Neuron (in vitro differentiated cells): Measurements from ENCODE around the gene COL6A1.

Experiments
- H2AFZ ChIP-seq: one replicate; pipeline ENCODE4 v1.6.1; 2013; ENCODE audit warnings: low read depth, mild to moderate bottlenecking, inconsistent platforms, low read length, moderate library complexity
- H3K27me3 ChIP-seq: one replicate; pipeline ENCODE4 v1.6.1; 2013; ENCODE audit warnings: low read length; ENCODE audit not compliant: insufficient read depth
- H3K36me3 ChIP-seq: one replicate; pipeline ENCODE4 v1.6.1; 2013; ENCODE audit warnings: low read length; ENCODE audit not compliant: insufficient read depth
- H3K4me1 ChIP-seq: one replicate; pipeline ENCODE4 v1.6.1; 2013; ENCODE audit warnings: low read length; ENCODE audit not compliant: insufficient read depth
- H3K4me3 ChIP-seq: 2 replicates; pipeline ENCODE4 v1.5.1; 2013; ENCODE audit warnings: mild to moderate bottlenecking, low read length, moderate library complexity
- H3K9me3 ChIP-seq: one replicate; pipeline ENCODE4 v1.6.1; 2013; ENCODE audit warnings: low read length

Gene COL6A1

GRCh38 chr21:45984584-45985095 is 3.1 kb downstream of the COL6A1 start:
- H3K4me3 ChIP-seq: no peak overlapping the region
- H3K4me1 ChIP-seq: peaks cover 19% of the 10 kb centered on the region
- H3K36me3 ChIP-seq: peaks cover 32% of the 10 kb centered on the region
- H3K9me3 ChIP-seq: peaks cover 2% of the 10 kb centered on the region
- H3K27me3 ChIP-seq: no peaks in the 10 kb centered on the region
- H2AFZ ChIP-seq: no peak overlapping the region

- Histone ChIP-seq H3K4me3 (no peak overlapping the region), H3K27me3 (no peaks in the 10 kb centered on the region)
Measured at GRCh38 chr21:45985471-45986315, 4.1 kb downstream of the COL6A1 start.

DNA sequence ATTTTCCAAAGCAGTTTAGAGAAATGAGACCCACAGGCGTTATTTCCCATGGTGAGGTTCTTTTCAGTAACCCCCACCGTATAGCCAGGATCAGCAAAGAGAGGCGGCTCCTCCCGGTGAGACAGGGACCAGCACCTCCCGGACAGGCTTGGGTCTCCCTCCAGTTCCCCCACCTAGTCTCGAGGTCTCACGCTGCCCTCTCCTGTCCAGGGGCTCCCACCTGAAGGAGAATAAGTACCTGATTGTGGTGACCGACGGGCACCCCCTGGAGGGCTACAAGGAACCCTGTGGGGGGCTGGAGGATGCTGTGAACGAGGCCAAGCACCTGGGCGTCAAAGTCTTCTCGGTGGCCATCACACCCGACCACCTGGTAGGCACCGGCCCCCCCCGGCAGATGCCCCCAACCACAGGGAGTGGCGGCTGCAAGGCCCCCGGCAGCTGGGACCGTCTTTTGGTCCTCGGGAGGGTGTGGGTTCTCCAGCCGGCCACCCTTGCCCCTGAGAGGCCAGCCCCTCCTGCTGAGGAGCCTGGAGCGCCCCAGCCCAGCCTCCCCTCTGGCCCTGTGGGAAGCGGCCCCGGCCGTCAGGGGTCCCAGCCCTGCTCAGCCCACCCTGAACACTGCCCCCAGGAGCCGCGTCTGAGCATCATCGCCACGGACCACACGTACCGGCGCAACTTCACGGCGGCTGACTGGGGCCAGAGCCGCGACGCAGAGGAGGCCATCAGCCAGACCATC is 4.9 kb downstream of the COL6A1 start:
- H3K4me3 ChIP-seq: no peak overlapping the region

More at GRCh38 chr21:45985471-45986315, 4.1 kb downstream of the COL6A1 start:
- no peak overlapping the region for H2AFZ ChIP-seq
- H3K9me3 ChIP-seq: peaks cover 2% of the 10 kb centered on the region
- H3K4me1 ChIP-seq: peaks cover 19% of the 10 kb centered on the region
- peaks cover 38% of the 10 kb centered on the region for H3K36me3 ChIP-seq

GRCh38 chr21:45987121-45987711 is 5.6 kb downstream of the COL6A1 start:
- Histone ChIP-seq H3K4me3 (no peak overlapping the region), H3K36me3 (peaks cover 47% of the 10 kb centered on the region)

More for the DNA sequence above, 4.9 kb downstream of the COL6A1 start:
- H3K27me3 ChIP-seq: no peaks in the 10 kb centered on the region
- peaks cover 2% of the 10 kb centered on the region for H3K9me3 ChIP-seq
- peaks cover 13% of the 10 kb centered on the region for H3K4me1 ChIP-seq
- H3K36me3 ChIP-seq: peaks cover 43% of the 10 kb centered on the region
- no peak overlapping the region for H2AFZ ChIP-seq

GRCh38 chr21:45988366-45989347 is 7.1 kb downstream of the COL6A1 start:
- H3K36me3 ChIP-seq: peaks cover 56% of the 10 kb centered on the region
- no peak overlapping the region for H2AFZ ChIP-seq
- H3K4me1 ChIP-seq: no peaks in the 10 kb centered on the region
- no peak overlapping the region for H3K4me3 ChIP-seq
- H3K27me3 ChIP-seq: no peaks in the 10 kb centered on the region
- H3K9me3 ChIP-seq: peaks cover 2% of the 10 kb centered on the region

More at GRCh38 chr21:45987121-45987711, 5.6 kb downstream of the COL6A1 start:
- H2AFZ ChIP-seq: no peak overlapping the region
- H3K9me3 ChIP-seq: peaks cover 2% of the 10 kb centered on the region
- H3K27me3 ChIP-seq: no peaks in the 10 kb centered on the region
- H3K4me1 ChIP-seq: peaks cover 12% of the 10 kb centered on the region

DNA sequence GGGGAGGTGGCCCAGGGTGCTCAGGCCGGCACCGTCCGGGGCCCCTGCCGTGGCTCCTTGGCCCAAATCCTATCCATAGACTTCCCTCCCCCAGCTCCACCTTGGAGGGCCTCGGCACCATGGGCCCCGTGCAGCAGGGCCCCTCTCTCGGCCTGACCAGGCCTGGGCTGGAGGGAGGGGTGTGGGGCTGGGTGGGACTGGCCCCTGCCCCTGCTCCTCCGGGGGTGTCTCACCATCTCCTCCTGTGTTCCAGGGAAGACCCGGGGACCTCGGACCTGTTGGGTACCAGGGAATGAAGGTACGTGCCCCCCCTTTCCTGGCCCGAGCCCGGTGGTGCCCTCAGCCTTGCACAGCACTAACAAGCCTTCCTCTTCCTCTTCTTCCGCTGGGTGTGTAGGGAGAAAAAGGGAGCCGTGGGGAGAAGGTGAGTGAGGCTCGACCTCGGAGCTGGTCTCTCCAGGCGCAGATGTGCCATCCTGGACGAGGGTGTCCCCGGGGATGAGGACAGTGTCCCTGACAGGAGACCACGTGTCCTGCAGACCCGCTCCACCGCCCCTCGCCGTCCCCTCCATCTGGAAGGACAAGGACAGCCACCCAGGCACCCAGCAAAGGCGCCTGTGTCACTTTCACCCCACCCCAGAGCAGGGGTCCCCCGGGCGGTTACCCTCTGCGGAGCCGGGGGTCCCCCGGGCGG is 7.9 kb downstream of the COL6A1 start:
- Histone ChIP-seq H2AFZ (no peak overlapping the region), H3K36me3 (peaks cover 54% of the 10 kb centered on the region), H3K4me3 (no peak overlapping the region), H3K27me3 (no peaks in the 10 kb centered on the region), H3K9me3 (peaks cover 2% of the 10 kb centered on the region), H3K4me1 (no peaks in the 10 kb centered on the region)

DNA sequence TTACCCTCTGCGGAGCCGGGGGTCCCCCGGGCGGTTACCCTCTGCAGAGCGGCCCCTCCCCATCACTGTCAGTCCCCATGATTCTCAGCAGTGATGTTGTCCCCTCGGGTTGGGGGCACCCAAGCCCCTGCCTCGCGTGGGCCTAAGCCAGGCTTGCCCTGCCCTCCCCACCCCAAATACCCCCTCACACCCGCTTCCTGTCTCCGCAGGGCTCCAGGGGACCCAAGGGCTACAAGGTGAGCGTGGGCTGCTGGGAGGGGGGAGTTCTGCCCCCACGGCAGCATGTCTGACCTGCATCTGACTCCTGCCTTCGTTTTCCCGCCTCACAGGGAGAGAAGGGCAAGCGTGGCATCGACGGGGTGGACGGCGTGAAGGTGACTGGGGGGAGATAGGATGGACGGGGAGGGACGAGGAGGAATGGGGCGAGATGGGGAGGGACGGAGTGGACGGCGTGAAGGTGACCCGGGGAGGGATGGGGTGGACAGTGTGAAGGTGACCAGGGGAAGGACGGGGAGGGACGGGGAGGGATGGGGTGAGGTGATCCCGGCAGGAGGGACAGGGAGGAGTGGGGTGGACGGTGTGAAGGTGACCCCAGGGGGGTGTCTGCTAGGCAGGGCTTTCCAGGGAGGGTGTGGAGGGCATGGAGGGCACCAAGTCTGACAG is 8.6 kb downstream of the COL6A1 start:
- Histone ChIP-seq H3K4me1 (no peaks in the 10 kb centered on the region), H3K27me3 (no peaks in the 10 kb centered on the region), H3K4me3 (no peak overlapping the region), H3K36me3 (peaks cover 57% of the 10 kb centered on the region), H2AFZ (no peak overlapping the region), H3K9me3 (peaks cover 2% of the 10 kb centered on the region)

DNA sequence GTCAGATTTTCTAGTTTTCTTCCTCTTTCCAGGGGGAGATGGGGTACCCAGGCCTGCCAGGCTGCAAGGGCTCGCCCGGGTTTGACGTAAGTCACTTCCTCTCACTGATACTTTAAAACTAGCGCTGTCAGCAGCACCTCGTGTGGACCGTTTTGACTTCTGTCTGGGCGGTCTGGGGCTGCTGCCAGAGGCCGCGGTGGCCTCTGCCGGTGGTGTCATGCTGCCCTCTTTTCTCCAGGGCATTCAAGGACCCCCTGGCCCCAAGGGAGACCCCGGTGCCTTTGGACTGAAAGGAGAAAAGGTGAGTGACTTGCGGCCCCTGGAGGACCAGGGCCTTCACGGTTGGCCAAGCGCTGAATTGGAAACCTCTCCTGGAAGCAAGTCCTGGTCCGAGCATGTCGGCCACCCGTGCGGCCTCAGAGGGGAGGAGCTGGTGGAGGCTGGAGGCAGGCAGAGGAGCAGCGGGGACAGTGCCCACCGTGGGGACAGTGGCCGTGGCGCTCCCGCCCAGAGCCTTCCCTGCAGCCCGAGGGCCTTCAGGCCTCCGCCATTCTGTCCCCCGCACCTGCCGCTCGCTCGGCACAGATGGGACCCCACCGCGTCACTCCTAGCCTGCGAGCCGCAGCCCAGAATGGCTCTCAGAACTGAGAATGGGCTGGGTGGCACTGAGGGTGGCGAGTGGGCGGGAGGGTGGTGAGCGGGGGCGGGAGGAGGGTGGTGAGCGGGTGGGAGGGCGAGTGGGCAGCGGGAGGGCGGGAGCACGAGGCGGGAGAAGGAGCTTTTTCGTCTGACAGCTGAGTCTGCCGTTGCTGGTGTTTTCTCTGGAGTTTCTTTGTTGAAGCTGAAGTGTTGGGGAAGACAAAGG is 9.4 kb downstream of the COL6A1 start:
- peaks cover 2% of the 10 kb centered on the region for H3K9me3 ChIP-seq
- H3K4me3 ChIP-seq: no peak overlapping the region
- no peaks in the 10 kb centered on the region for H3K4me1 ChIP-seq
- H2AFZ ChIP-seq: no peak overlapping the region
- peaks cover 49% of the 10 kb centered on the region for H3K36me3 ChIP-seq
- no peaks in the 10 kb centered on the region for H3K27me3 ChIP-seq

- no peaks in the 10 kb centered on the region for H3K4me1 ChIP-seq
Measured at GRCh38 chr21:45991606-45992300, 10.2 kb downstream of the COL6A1 start.

GRCh38 chr21:45992301-45993209 is 11.0 kb downstream of the COL6A1 start:
- Histone ChIP-seq H3K36me3 (peaks cover 37% of the 10 kb centered on the region), H3K4me3 (no peak overlapping the region), H3K4me1 (no peaks in the 10 kb centered on the region), H3K9me3 (no peaks in the 10 kb centered on the region), H3K27me3 (no peaks in the 10 kb centered on the region), H2AFZ (no peak overlapping the region)

More at GRCh38 chr21:45991606-45992300, 10.2 kb downstream of the COL6A1 start:
- peaks cover 2% of the 10 kb centered on the region for H3K9me3 ChIP-seq
- H3K4me3 ChIP-seq: no peak overlapping the region
- H2AFZ ChIP-seq: no peak overlapping the region
- peaks cover 42% of the 10 kb centered on the region for H3K36me3 ChIP-seq
- H3K27me3 ChIP-seq: no peaks in the 10 kb centered on the region
